ENCODE measurements around the gene LRRC43.

GRCh38 chr12:122160761-122161160 lies 22.2 kb upstream of the LRRC43 start:
- TF ChIP-seq GATA2 (IDR thresholded peaks at IDR 0.05; ENCODE audit: low read depth, low read length): no peak
- no peak for TF ChIP-seq GATA3 (IDR thresholded peaks at IDR 0.05; ENCODE audit: low read depth, low read length)

All from SH-SY5Y (cell line).